Left ventricle myocardium superior (tissue), 1 donor: ENCODE measurements around the gene MEGF10. TPM values are rescaled to one million over a fixed set of nuclear protein-coding genes. Genes with fewer than 3 reads are reported as not detected.
A peak's percentile ranks its signal among the peaks of the same experiment; 100 is the strongest.

Source experiments
- ATAC-seq: fragments of 200-7000 bp; cut with Tn5 transposase; one replicate; pipeline ENCODE4 v1.9.1; 2020; ENCODE audit warnings: mild to moderate bottlenecking, moderate library complexity
- DNase-seq: peaks from one replicate; pipeline ENCODE4 v3.0.0-alpha.2; 2020
- intact Hi-C: fragments of 100-400 bp; cut with micrococcal nuclease; formaldehyde crosslinking; loops from one replicate; pipeline ENCODE4 v1.11.0; 2022
- total RNA-seq: library from RNA; stranded (reverse); fragmentation: NEBNext Ultra II Directional; extraction: Animal tissue kit (Norgen Biotek cat#: 25700); gene quantifications from one replicate; pipeline ENCODE4 v1.2.1, GENCODE V29; 2021
- donor health status: DM: no; HTN: yes; CAD: no; lungs with severe emphysema.

Gene MEGF10
- total RNA-seq, 1 donor from 2014 or later, result 0.37 TPM

DNA sequence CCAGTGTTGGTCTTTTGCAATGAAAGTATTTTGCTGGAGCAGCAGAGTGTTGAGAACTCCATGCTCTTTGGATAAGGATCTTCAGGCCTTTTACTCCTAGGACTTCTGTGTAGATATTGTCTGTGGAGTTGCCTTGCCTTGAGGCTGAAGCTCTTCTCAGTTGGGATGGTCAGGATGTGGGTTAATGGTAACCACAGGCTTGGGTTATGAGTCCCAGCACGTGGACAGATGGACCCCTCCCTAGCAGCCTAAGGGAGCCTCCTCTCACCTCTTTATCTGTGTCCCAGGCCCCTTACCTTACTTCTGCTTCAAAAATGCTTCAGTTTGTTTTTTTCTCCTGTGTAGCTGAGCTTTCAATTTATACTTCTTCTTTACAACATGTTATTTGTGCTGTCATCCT lies 109.9 kb downstream of the MEGF10 start:
- ATAC-seq, result no peak
- intact Hi-C loops, result no loop called here
- DNase-seq, result no peak

GRCh38 chr5:127400946-127401670 lies 110.5 kb downstream of the MEGF10 start:
- intact Hi-C loops, result no loop called here
- DNase-seq (no peak), ATAC-seq (no peak)

- intact Hi-C loops, result no loop called here
- no peak for ATAC-seq
Observed at GRCh38 chr5:127402361-127402760, 111.8 kb downstream of the MEGF10 start.

GRCh38 chr5:127404190-127404589 lies 113.6 kb downstream of the MEGF10 start:
- DNase-seq (no peak), ATAC-seq (no peak)
- intact Hi-C loops, result no loop called here

More at GRCh38 chr5:127402361-127402760, 111.8 kb downstream of the MEGF10 start:
- DNase-seq, result no peak

- ATAC-seq (peak; percentile 41), DNase-seq (no peak)
- intact Hi-C loops, result no loop called here
Observed at GRCh38 chr5:127406326-127407121, 115.9 kb downstream of the MEGF10 start.

GRCh38 chr5:127409246-127409917 lies 118.8 kb downstream of the MEGF10 start:
- peak; percentile 77 for ATAC-seq
- intact Hi-C loops, result no loop called here
- DNase-seq, result no peak

GRCh38 chr5:127409921-127410675 lies 119.5 kb downstream of the MEGF10 start:
- DNase-seq (no peak), ATAC-seq (no peak)
- intact Hi-C loops, result no loop called here

DNA sequence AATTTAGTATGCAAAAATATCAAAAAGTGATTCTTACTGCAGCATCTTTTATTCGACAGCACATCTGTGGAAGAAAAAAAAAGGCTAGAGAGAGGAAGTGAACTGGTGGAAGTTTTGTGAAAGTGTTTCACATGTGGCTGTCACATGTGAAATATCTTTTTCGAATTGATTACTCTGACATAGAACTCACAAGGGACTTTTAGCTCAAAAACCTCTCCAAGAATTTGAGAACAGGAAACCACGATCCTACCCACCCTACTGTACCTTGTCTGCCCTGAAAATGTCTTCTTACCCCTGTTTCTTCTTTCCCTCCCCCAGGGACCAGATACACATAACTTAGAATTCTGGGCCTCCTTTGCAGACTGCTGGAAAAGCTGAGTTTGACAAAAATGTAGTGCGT lies 120.4 kb downstream of the MEGF10 start:
- DNase-seq, result no peak
- intact Hi-C loops, result no loop called here
- ATAC-seq, result no peak

GRCh38 chr5:127411381-127411780 lies 120.8 kb downstream of the MEGF10 start:
- ATAC-seq, result no peak

GRCh38 chr5:127412698-127413097 lies 122.1 kb downstream of the MEGF10 start:
- DNase-seq (no peak), ATAC-seq (no peak)
- intact Hi-C loops, result no loop called here

More at GRCh38 chr5:127411381-127411780, 120.8 kb downstream of the MEGF10 start:
- DNase-seq, result no peak
- intact Hi-C loops, result no loop called here

DNA sequence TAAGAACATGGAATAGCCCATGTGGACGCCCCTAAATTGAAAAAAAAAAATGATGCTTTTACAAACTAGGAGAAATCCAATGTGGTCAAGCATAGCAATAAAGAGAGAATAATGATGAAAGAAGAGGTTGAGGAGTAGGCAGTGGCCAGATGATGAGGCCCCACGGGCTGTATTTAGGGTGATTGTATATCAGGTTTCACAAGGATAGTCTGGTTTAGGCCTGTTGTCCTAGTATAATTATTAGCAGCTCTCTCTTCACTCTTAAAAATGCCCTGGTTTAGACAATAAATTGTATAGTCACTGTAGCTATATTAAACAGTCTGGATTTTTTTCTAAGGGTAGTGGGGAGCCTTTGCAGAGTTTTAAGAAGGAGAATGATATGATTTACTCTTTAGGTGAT lies 124.4 kb downstream of the MEGF10 start:
- ATAC-seq, result no peak
- DNase-seq, result no peak
- intact Hi-C loops, result no loop called here

DNA sequence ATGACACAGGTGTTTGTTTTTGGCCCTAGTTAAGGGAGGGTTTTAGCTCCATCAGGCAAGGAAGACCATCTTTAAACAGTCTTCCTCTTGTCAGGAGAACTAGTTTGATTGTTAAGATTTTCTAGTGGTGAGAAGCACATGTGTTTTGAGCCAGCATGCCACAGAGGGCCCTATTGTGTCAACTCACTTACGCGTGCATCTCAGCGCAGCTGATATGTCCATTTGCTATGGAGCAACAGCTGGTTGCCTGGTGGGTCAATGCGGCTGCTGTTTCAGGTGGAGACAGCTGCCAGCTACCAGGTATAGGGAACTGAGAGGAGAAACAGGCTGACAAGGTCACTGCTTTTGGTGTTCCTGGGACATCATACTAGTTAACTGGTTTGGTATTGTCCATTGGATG lies 126.3 kb downstream of the MEGF10 start:
- ATAC-seq (no peak), DNase-seq (no peak)
- intact Hi-C loops, result no loop called here

DNA sequence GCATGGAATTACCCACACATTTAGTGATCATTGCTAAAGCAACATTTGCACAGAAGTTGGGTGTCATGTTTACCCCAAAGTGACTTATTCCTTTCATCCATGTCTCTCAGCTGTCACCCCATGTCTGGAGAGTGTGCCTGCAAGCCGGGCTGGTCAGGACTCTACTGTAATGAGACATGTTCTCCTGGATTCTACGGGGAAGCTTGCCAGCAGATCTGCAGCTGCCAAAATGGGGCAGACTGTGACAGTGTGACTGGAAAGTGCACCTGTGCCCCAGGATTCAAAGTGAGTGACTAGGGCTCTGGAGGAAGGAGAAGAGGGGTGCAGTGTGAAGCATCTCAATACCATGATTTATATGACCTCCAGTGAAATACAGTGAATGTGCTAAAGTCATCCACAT lies 126.9 kb downstream of the MEGF10 start:
- intact Hi-C loops, result no loop called here
- DNase-seq, result peak; percentile 34
- ATAC-seq, result peak; percentile 72

DNA sequence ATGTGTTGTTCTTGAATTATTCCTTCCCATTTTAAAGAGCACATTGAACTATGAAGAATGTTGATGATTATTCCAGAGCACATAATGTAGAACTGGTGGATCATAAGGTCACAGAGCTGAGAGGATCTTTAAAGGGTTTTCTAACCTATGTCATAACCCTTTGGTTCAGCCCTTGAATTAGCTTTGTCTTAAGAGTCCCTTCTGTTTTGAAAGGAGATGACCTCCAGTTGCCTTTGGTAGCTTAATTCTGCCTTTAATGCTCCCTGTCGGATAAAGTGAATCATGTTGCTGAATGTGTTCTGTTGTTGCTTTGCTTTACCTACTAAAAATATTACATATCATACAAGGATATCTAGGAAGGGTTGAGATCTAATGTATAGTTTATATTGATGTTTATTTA lies 127.8 kb downstream of the MEGF10 start:
- DNase-seq (no peak), ATAC-seq (peak; percentile 45)
- intact Hi-C loops, result no loop called here

GRCh38 chr5:127418974-127419682 lies 128.5 kb downstream of the MEGF10 start:
- no peak for DNase-seq
- intact Hi-C loops, result no loop called here
- no peak for ATAC-seq

DNA sequence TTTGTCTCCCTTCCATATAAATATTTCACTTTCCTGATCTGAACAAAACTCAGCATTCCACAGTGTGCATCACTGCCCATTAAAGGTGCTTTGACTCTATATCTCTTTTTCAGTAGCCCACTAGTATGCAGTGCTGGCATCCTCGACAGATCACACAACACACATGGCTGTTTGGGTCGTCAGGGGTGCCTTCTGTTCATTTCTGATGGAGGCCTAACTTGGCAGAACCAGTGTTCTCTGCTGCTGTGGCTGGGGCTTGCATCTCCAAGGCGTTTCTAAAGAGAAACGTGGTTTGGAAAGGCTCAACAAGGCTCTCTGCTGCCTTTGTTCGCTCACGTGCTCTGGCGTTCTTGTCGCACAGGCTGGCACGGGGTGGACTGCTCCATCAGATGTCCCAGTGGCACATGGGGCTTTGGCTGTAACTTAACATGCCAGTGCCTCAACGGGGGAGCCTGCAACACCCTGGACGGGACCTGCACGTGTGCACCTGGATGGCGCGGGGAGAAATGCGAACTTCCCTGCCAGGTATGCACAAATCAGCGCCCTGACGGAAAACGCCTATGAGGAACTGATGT lies 129.2 kb downstream of the MEGF10 start:
- DNase-seq, result no peak
- intact Hi-C loops, result no loop called here
- ATAC-seq, result no peak

- ATAC-seq (no peak), DNase-seq (no peak)
- intact Hi-C loops, result no loop called here
Observed at GRCh38 chr5:127420758-127421157, 130.2 kb downstream of the MEGF10 start.

DNA sequence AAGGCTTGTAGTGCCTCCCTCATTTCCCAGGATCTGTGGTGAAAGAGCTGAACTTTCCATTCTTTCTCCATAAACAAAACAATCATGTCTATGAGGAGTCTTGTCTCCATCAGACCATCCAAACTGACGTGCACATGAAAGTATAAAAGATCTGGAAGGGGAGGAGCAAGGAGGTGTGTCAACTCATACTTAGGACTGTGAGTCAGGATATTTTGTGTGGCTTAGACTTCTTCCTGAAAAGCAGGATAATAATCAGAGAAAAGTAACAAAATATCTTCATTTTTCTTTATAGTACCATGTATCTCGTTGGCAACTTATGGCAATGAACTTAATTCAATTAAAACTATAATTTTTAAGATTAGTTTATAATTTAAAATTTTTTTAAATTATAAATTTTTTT lies 130.9 kb downstream of the MEGF10 start:
- DNase-seq (no peak), ATAC-seq (no peak)
- intact Hi-C loops, result no loop called here
